K562 (cell line): ENCODE measurements around the gene ZNF865. TPM values are rescaled to one million over a fixed set of nuclear protein-coding genes. Genes with fewer than 3 reads are reported as not detected.

ENCODE experiments used
- ATF3 ChIP-seq, 2 experiments: fragments of 450-650 bp in 1 of 2; sonication (generic) in 1 of 2; formaldehyde crosslinking in 1 of 2; IDR thresholded peaks in 1 of 2; conservative IDR thresholded peaks in 1 of 2; 2 replicates each; pipeline versions ENCODE4 v1.6.1 to v1.8.1; 2016 to 2023; ENCODE audit warnings: mild to moderate bottlenecking in 2 of 2, moderate library complexity in 2 of 2, inconsistent platforms in 1 of 2, missing genetic modification reagents in 1 of 2
- BHLHE40 ChIP-seq: IDR thresholded peaks from 2 replicates; pipeline ENCODE4 v1.6.1; 2011; ENCODE audit warnings: low read length, improper control_type of control experiment
- HINFP ChIP-seq: fragments of 450-650 bp; conservative IDR thresholded peaks from 2 replicates; pipeline ENCODE4 v1.6.1; 2016; ENCODE audit warnings: missing genetic modification characterization, low read depth, mild to moderate bottlenecking, control low read depth, missing compliant biosample characterization
- MNT ChIP-seq, 2 experiments: fragments of 450-650 bp; conservative IDR thresholded peaks; 2 replicates each; pipeline ENCODE4 v1.6.1; 2017; ENCODE audit warnings: mild to moderate bottlenecking in 2 of 2, moderate library complexity in 2 of 2
- OTX1 ChIP-seq: fragments of 450-650 bp; formaldehyde crosslinking; IDR thresholded peaks from 2 replicates; pipeline ENCODE4 v1.4.0; 2022; ENCODE audit warnings: mild to moderate bottlenecking
- RBM39 ChIP-seq: fragments of 200-400 bp; formaldehyde crosslinking; optimal IDR thresholded peaks from 2 replicates; pipeline ENCODE3; 2018; ENCODE audit warnings: low read depth, low read length
- SAFB ChIP-seq: fragments of 200-400 bp; formaldehyde crosslinking; IDR thresholded peaks from 2 replicates; pipeline ENCODE4 v1.6.1; 2017; ENCODE audit warnings: low read depth, low read length, borderline replicate concordance
- SAP30 ChIP-seq: fragments of 200-600 bp; sonication (generic); IDR thresholded peaks from 2 replicates; pipeline ENCODE4 v1.6.1; 2012; ENCODE audit warnings: borderline replicate concordance, low read depth, mild to moderate bottlenecking, moderate library complexity, low read length, control low read depth, inconsistent platforms; ENCODE audit not compliant: insufficient read depth, poor library complexity, severe bottlenecking
- SIN3B ChIP-seq: fragments of 450-650 bp; IDR thresholded peaks from 2 replicates; pipeline ENCODE4 v1.6.1; 2017; ENCODE audit warnings: low read depth, mild to moderate bottlenecking, moderate library complexity
- SIX5 ChIP-seq, 2 experiments: IDR thresholded peaks; 2 replicates each; pipeline ENCODE4 v1.6.1; 2011; ENCODE audit warnings: low read length in 2 of 2, borderline replicate concordance in 1 of 2, low read depth in 1 of 2, mild to moderate bottlenecking in 1 of 2, moderate library complexity in 1 of 2; ENCODE audit not compliant: insufficient read depth in 1 of 2
- SNIP1 ChIP-seq: fragments of 450-650 bp; IDR thresholded peaks from 2 replicates; pipeline ENCODE4 v1.7.1; 2017; ENCODE audit warnings: low read depth, mild to moderate bottlenecking
- TAF1 ChIP-seq: IDR thresholded peaks from 2 replicates; pipeline ENCODE4 v1.6.1; 2011; ENCODE audit warnings: mild to moderate bottlenecking, low read length, moderate library complexity; ENCODE audit not compliant: insufficient read depth, control insufficient read depth, severe bottlenecking; ENCODE audit errors: extremely low read depth
- TEAD1 ChIP-seq, 2 experiments: fragments of 450-650 bp in 1 of 2; sonication (generic) in 1 of 2; formaldehyde crosslinking; IDR thresholded peaks; 2 replicates each; pipeline versions ENCODE4 v1.4.0 to v1.8.0; 2020 to 2022; ENCODE audit warnings: mild to moderate bottlenecking in 2 of 2, missing genetic modification reagents in 1 of 2
- TSC22D4 ChIP-seq: fragments of 450-650 bp; IDR thresholded peaks from 2 replicates; pipeline ENCODE4 v1.6.1; 2016; ENCODE audit warnings: missing genetic modification characterization, missing biosample characterization, control low read depth
- XRCC3 ChIP-seq: fragments of 450-650 bp; IDR thresholded peaks from 2 replicates; pipeline ENCODE4 v1.6.1; 2017; ENCODE audit warnings: mild to moderate bottlenecking, moderate library complexity
- ZFP30 ChIP-seq: fragments of 250-450 bp; sonication (Bioruptor Pico); IDR thresholded peaks from 2 replicates; pipeline ENCODE4 v1.8.0; 2022; ENCODE audit warnings: moderate library complexity, mild to moderate bottlenecking, inconsistent platforms, borderline replicate concordance
- ZNF444 ChIP-seq: fragments of 250-450 bp; sonication (Bioruptor Pico); IDR thresholded peaks from 2 replicates; pipeline ENCODE4 v1.4.0; 2020; ENCODE audit warnings: mild to moderate bottlenecking, moderate library complexity
- ZNF518B ChIP-seq: fragments of 250-450 bp; sonication (Bioruptor Pico); IDR thresholded peaks from 2 replicates; pipeline ENCODE4 v1.5.0; 2021; ENCODE audit warnings: mild to moderate bottlenecking, moderate library complexity
- ZNF766 ChIP-seq: fragments of 200-800 bp; sonication (Bioruptor generic); conservative IDR thresholded peaks from 2 replicates; pipeline ENCODE4 v1.6.1; 2016; ENCODE audit warnings: missing genetic modification characterization, missing compliant biosample characterization
- polyA plus RNA-seq, 8 experiments: library from polyadenylated mRNA; depleted of rRNA in 4 of 8; stranded (reverse) in 5 of 8; unstranded in 3 of 8; fragments of >200 nt; fragmentation: Nextera tagmentation in 2 of 8; fragmentation: Illumina TruSeq in 1 of 8; extraction: Ambion mirVana in 2 of 8; extraction: Trizol in 1 of 8; gene quantifications; 2 replicates each; pipeline versions ENCODE4 v1.2.1 to v1.2.3, GENCODE V29; 2011 to 2014; ENCODE audit warnings: inconsistent platforms in 1 of 8, missing spikeins in 1 of 8
- total RNA-seq, 7 experiments: library from RNA; depleted of rRNA in 6 of 7; stranded (reverse); fragments of >200 nt in 6 of 7; fragmentation: Illumina TruSeq in 2 of 7; extraction: Trizol in 2 of 7; gene quantifications; 2 replicates each; pipeline versions ENCODE4 v1.2.1 to v1.2.3, GENCODE V29; 2011 to 2021; ENCODE audit warnings: low replicate concordance in 1 of 7

ZNF865 gene
- total and polyA plus RNA-seq, 9 of the 15 experiments (the other 6 are each of a cell fraction or from before 2014, with no cell fraction given), result 0.40 to 18.8 (median 1.6) TPM; not detected in 2

DNA sequence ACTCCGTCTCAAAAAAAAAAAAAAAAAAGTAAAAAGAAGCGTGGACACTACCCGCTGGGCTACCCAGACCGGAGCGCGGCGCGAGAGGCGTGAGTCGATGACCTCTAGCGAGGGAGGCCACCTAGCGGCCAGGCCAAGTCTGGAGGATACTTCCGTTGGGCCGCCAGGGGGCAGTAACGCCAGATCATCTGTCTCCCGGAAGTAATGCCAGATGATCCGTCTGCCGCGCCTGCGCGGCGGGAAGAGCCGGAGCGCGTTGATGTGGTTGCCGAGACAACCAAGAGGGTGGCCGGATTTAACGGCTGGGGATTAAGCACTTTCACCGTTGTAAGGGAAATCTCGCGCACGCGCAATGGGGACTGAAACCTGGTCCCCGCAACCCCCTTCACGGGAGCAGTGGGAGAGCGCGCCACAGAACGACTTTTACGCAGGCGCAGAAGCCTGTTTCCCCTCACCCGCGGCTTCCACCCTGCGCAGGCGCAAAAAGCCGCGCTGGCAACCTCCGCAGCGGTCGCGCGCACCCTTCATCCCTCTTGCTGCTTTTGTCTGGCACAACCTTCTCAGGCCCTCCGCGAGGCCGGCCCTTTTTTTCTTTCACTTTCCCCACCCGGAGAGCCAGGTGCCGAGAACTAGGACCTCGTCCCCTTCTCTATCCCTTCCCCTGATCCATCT is 48.3 kb downstream of the ZNF865 start (continued):
- no peak for TF ChIP-seq SAFB
- TF ChIP-seq SNIP1, result no peak
- TF ChIP-seq ATF3 (IDR thresholded peaks at IDR 0.05), result no peak; the same call in 1 of the 2 replicates
- TF ChIP-seq ATF3 (CRISPR knock-in tag; conservative IDR thresholded peaks at IDR 0.05), result no peak
- TF ChIP-seq TAF1, result no peak
- TF ChIP-seq ZFP30 (CRISPR knock-in tag), result no peak
- TF ChIP-seq ZNF518B, result no peak
- no peak for TF ChIP-seq HINFP
- TF ChIP-seq SAP30, result peak; percentile 58
- peak; percentile 73 to 86 for TF ChIP-seq MNT (conservative IDR thresholded peaks at IDR 0.05)
- TF ChIP-seq ZNF766 (CRISPR knock-in tag), result no peak; the same call in 1 of the 2 replicates
- TF ChIP-seq TEAD1 (CRISPR knock-in tag; IDR thresholded peaks at IDR 0.05), result peak in 1 of 2 experiments; percentile 64; a peak in 2 of 4 replicates
- peak; percentile 80 for TF ChIP-seq OTX1 (CRISPR knock-in tag)
- no peak for TF ChIP-seq TSC22D4 (tag)
- TF ChIP-seq ZNF444, result no peak
- TF ChIP-seq RBM39, result no peak
- peak; percentile 11; the same call in 1 of the 2 replicates for TF ChIP-seq SIN3B
- TF ChIP-seq SIX5 (IDR thresholded peaks at IDR 0.05; ENCODE audit: borderline replicate concordance in 1 of 2, insufficient read depth in 1 of 2, low read depth in 1 of 2, low read length in 2 of 2), result no peak; a peak in 1 of 4 replicates
- no peak for TF ChIP-seq XRCC3
- peak; percentile 67 for TF ChIP-seq BHLHE40
